Kidney capillary endothelial cell (primary cell): ENCODE measurements around the gene TMEM150C.
A peak's percentile ranks its signal among the peaks of the same experiment; 100 is the strongest.

Experiments used
- DNase-seq: peaks from one replicate; pipeline ENCODE4 v3.0.0-alpha.2; 2018; ENCODE audit warnings: low spot score

The TMEM150C gene

DNA sequence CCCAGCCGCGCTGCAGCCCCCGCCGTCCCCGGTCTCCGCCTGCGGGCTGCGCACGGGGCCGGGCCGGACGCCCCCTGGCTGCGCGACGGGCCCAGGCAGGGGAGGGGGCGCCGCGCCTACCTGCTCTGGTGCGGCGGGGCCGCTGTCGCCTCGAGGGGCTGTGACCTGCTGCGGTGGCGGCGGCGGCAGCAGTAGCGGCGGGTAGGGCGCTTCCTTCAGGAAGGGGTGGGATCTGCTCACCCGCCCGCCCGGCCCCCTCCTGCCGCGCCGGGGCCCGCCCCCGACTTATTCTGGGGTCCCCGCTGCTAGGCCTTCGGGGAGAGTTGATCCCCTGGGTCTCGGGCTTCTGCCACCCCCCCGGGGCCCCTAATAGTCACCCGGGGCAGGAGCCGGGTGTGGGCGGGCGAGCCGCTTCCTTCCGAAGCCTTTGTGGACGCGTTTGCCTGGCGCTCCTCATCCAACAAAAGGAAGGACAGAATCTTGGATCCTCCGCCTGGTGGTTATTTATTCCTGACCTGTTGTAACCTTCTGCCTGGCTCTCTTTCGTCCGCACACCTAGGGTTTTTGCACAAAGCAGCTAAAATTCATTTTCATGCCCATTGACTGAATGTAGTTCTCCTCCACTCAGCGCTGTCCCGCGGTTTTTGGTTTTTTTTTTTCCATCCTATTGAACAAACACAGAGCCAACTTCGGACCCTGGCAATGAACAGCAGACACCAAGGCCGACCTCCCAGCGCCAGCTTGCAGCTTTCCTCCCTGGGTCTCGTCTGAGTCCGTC is at the start of gene TMEM150C:
TMEM150C (minus strand) TSS at position 203 of the 778 bp plus-strand sequence. CDS start 57,331 bp downstream, outside the sequence.
- peak; percentile 38 for DNase-seq

DNA sequence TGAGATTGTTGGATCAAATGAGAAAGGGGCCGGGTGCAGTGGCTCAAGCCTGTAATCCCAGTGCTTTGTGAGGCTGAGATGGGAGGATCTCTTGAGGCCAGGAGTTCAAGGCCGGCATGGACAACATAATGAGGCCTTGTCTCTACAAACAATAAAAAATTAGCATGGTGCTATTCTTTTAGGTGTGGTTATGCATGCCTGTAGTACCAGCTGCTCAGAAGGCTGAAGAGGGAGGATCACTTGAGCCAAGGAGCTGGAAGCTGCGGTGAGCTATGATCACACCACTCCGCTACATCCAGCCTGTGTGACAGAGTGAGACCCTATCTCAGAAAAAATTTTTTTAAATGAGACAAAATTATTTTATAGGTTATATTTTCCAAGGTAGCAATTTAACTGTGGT is 49.7 kb upstream of the TMEM150C start:
- no peak for DNase-seq

DNA sequence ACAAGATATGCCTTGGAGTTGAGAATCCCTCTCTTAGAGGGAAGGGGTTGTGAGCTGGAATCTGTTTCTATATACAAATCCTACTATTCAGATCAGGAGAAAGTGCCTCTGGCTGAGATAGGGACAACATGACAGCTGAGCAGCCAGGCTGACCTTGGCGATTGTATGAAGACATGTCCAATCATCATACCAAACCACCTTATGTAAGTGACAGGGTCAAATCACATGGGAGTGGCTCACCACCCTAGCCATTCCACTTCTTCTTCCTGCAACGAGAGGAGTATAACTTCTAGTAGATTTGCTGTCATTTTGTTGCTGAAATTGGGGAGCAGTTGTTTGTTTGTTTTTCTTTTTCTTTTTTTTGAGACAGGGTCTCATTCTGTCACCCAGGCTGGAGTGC is 48.3 kb upstream of the TMEM150C start:
- no peak for DNase-seq

DNA sequence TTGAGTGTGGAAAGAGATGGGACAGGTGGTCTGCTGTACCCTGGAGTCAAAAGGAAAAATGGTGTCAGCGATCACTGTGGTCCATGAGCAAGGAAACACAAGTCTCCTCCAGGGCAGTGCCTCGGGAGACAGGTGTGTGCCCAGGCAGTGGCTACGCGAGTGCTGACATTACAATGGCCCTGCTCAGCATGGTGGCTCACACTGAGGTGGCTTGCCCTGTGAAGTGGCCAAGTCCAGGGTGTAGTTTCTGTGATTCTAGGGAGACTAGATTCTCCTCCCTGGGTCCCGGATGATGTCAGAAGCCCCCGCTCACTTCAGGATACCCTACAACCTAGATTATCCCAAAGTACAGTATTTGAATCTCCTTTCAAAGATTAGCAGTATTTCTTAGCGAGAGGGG is 44.8 kb upstream of the TMEM150C start:
- DNase-seq = no peak

DNA sequence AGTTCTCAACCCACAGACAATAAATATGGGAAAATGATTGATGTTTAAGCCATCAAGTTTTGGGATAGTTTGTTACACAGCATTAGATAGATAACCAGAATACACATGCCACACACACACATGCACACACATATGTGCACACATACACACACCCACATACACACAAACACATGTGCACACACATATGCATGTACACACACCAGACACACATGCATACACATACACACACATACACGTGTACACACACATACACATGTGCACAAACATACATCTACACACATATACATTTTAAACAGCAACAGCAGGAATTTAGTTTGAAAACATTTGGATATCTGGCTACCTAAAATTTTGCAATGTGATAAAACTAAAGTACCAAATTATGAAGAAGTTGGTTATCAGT is 42.7 kb upstream of the TMEM150C start:
- DNase-seq = no peak

DNA sequence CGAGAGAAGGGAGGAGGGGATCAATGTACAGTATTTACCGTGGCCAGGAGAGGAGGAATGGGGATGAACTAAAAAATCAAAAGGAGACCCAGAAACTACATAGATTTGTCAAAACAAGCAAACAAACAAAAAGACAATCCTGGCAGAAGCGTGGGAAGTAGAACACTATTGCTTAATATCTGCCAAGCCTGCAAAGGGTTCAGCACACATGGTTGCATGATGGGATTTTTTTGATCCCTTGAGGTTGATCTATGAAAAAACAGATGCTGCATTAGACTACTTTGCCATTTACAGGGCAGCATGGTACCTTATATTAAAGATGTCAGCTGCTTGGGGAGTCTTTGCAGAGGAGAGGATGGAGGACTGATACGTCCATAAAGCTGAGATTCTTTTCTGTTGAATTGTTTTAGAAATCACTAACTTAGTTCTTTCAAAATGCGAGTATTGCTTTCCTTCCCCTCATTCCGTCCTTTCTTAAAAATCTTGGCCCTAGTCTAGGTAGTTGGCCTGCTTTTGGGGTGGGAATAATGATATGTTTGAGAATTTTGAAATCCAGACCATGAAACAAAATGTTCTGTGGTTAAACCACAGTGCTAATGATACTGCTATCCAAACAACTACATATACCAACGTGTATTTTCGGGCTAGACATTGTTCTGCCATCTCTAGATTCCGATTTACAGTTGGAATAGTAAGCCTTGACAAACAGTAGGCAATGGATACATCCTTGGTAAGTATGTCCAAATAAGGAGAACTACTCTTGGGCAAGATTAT is 39.6 kb upstream of the TMEM150C start:
- no peak for DNase-seq

DNA sequence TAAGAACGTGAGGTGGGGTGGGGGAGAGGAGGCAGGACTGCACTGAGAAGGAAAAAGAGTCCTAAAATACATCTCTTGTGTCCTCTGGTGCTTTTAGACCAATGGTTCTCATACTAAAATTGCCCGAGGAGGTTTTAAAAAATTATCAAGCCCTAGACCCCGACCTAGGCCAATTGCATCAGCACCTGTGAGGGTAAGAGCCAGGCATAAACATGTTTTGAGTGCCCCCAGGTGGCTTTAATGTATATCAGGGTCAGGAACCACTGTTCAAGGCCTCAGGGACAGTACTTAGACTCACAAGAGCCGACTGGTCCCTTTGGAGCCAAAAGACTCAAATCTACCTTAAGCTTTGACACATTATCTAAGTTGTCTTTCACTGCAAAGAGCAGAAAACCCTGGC is 37.5 kb upstream of the TMEM150C start:
- DNase-seq = no peak

DNA sequence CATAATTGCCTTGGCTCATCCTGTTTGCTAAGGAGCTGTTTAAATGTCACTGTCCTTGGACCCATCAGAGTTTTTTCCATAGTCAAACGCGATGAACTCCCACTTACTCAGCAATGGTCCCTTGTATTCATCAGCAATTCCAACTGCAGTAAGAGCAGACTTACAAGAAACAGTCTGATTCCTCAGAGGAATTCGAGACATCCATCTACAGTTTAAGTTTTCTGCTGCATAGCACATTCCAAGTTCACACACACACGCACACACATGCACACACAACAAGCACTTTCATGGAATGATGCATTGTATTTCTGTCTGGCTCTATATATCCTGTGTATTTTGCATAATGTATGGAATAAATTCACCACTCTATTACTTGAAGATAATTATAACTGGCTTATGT is 32.7 kb upstream of the TMEM150C start:
- DNase-seq = no peak

DNA sequence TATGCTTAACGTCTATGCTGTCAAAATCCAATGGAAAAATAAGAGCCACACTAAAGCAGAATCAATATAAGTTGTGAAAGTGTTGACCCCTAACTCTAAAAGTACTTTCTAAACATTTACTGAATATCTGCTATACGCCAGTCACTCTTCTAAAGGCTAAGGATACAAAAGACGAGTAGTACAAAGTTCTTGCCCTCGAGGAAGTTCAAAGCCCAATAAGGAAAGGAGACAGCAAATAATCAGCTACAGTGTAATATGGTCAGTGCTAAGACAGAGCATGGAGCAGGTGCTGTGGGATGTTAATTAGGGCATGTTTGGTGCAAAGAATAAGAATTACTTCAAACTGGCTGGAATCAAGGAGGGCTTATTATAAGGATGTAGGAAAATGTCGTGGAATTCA is 31.6 kb upstream of the TMEM150C start:
- no peak for DNase-seq

DNA sequence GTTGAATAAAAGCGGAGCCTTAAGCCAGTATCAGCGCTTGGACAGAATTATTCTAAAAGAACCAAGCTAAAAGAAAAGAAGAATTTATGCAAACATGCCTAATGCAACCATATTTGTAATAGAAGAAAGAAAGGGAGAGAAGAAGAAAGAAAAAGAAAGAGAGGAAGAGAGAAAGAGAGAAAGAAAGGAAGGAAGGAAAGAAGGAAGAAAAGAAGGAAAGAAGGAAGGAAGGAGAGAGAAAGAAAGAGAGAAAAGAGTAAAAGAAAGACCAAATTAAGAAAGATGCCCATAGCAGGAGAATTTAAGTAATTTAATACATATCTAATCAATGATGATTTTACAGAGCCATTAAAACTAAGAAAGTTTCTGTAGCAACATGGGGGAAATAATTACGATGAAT is 30.9 kb upstream of the TMEM150C start:
- no peak for DNase-seq

DNA sequence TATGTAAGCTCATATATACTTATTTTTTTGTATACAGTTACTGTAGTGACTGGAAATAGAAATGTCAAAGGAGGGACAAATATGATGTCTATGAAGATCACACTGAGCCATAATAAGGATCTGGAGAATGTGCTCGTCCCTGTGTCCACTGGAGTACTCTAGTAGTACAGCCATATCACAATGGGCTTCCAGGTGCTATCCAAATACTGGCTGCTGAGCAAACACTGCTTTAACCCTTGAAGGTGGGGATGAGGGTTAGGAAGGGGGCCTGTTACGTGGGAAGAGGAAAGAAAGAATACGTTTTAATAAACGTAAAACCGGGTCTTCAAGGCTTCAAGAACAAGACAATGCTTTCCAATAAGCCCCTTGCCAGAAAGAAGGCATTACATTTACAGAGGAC is 29.8 kb upstream of the TMEM150C start:
- DNase-seq = no peak

DNA sequence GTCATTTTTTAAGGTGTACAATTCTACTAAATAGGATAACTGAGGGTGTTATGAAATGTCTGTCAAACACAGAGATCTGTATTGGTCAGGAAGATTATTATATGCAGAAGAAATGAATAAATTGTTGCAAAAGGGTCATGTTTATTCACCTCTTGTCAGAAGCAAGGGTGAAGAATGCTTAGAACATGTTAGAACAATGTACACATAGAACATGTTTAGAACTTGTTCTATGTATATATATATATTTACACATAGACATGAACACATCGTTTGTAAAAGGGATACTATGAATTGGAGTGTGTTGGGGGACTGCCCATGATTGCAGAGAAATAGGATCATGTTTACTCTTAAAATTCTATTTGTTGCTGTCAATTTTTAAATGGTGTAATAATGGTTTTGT is 28.0 kb upstream of the TMEM150C start:
- DNase-seq = no peak

DNA sequence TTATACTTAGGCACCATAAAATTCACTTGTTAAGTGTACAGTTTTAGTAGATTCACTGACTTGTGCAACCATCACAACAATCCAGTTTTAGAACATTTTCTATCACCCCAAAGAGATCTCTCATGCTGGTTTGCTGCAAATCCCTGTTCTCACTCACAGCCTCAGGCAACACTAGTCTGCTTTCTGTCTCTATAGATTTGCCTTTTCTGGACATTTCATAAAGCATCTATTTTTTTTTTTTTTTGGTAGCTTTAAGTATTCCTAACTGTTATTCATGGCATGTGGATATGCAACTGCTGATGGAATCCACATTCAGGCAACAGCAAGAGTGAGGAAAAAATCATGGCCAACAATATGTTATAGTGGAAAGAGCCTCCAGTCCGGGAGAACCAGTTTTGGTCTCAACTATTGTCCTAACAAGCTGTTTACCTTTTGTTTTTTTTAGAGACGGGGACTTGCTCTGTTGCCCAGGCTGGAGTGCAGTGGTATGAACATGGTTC is 27.0 kb upstream of the TMEM150C start:
- no peak for DNase-seq

DNA sequence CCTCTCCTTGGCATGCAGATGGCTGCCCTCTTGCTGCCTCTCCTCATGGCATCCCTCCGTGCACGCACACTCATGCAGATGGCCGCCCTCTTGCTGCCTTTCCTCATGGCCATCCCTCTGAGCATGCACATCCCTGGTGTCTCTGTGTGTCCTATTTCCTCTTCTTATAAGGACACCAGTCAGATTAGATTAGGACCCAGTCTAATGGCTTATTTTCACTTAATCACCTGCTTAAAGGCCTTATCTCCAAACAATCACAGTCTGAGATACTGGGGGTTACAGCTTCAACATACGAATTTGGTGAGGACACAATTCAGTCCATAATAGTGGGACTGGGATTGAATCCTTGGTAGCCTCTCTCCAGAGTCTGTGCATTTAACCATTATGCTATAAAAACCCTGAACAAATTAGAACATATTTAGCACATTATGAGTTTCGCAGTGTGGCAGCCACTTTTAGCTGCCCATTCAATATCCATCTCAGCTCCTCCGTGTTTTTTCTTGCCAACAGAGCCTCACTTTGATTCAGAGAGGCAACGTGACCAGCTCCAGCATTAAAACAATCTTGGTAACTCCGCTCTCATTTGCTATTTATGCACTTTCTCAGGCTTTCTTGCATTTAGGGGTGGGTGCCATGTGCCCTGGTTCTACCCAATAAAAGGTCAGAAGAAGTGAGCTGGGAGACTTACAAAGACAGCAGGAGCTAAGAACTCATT is 26.2 kb upstream of the TMEM150C start:
- DNase-seq = no peak

DNA sequence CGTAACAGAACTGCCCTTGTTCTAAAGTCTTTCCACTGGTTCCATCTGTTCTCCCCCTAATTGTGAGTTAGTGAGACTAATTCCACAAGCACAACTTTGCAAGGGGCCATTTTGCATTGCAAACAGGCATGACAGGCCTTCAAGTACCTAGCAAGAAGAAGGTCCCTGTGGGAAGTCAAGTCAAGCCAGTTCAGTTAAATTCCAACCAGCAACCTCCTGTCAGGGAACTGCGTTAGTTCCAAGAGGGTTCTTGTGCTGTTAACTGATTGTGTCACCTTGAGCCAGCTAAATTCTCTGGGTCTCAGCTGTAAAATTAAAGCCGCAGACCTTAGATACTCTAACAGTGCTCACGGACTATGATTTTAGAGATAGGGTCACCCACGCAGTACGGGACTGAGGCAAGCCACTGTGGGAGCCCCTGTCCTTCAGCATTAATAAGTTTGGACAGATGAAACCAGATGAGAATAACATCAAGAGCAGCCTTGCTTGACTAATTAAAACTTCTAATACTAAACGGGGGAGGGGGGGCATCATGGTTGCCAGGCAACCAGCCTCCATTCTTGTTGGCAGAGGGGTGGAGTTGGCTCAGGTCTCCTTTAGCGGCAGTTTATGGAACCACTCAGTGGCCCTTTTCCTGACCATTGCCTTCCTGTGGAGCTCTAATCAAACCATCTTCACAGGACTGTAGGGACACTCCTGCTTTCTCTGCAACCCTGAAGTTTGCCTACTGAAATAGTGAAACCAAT is 24.1 kb upstream of the TMEM150C start:
- DNase-seq = no peak

DNA sequence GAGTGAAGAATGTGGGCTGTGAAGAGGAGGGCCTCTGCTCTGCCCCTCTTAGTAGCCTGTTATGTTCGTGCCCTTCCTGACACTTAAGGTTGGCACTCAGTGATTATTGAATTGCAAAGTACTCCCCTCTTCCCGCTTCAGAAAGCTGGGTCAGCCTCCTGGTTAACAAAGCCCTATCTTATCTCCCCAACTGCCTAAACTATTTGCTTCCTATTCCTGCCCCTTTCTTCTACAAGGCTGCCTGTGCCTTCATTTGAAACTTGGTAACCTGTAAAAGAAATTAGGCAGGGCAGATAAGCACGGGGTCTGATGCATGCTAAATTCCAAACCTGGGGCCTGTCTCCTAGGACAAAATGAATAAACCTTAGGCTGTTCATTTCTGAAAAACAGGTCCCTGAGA is 23.1 kb upstream of the TMEM150C start:
- DNase-seq = no peak

DNA sequence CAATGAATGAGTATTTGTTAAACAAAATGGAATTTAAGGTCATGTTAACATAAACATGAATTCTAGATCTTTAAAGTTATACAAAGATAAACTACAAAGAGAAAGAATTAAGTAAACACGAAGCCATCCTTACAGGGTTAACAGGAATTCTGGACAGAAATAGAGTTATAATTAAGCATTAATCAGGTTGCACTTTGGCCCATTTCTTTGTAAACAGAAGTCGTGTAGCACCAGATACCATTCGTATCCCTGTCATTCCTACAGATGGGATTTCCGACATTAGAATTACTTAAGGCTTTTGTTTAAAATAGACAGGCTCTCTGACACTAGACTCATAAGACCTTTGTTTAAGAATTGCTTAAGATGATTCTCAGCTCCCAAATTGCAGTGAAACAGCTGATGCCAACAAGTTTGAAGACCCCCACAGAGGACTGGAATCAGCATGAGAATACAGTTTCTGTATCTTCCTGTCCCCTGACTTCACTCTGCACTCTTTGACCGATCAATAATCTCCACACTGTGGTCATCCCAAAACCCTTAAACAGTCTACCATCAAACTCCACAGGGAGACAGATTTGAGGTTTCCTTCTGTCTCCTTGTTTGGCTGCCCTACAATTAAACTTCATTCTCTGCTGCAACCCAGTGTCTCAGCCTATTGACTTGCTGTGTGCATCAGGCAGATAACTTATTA is 22.3 kb upstream of the TMEM150C start:
- DNase-seq = no peak

DNA sequence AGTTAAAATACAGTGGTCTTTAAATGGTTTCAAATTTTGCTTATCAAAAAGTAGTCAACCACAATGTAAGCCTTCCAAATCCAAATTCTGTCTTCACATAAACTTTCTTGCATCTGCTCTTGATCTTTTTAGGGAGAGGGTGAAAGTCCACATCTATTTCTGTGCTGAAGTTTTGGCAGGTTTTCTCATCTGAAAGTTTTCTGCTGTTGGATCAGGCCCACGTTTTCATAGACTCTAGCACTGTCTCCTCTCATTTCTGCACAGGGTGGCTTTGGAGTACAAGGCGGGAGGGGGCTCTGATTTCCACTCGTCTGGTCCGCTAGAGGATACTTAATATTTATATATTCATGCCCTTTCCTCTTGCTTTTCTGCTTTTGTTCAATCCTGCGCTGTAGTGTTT is 18.1 kb upstream of the TMEM150C start:
- DNase-seq = no peak

DNA sequence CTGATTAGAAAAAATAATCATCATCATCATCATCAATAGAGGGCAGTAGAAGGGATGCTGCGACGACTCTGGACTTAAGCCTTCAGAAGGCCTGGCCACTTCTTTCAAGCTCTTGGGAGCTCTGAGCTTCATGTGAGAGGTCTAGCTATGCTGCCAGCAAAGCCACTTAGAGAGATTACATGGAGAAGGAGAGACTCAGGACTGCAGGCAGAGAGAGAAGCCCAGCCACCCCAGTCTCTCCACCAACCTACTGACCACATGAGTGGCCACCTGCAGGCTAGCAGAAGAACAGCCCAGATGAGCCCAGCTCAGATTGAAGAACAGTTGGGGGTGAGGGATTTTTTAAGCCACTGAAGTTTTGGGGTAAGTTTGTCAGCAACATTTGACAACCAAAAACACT is 17.1 kb upstream of the TMEM150C start:
- no peak for DNase-seq

DNA sequence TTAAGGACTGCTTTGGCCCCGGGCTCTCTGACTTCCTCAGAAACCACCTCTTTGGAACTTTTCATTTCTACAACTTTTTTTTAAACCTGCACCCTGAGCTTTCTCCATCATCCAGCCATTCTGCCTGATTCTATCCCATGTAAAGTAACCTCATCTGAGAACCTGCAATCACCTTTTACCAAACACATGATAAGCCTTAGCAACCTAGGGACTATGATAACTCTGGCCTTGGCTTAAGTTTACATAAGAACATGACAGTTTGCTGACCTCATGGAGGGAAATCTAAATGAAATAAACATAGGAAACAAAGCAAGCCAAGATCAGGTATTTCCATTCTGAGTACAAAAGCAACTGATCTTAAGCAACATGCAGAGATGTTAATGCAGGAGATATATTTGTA is 15.7 kb upstream of the TMEM150C start:
- DNase-seq = no peak

DNA sequence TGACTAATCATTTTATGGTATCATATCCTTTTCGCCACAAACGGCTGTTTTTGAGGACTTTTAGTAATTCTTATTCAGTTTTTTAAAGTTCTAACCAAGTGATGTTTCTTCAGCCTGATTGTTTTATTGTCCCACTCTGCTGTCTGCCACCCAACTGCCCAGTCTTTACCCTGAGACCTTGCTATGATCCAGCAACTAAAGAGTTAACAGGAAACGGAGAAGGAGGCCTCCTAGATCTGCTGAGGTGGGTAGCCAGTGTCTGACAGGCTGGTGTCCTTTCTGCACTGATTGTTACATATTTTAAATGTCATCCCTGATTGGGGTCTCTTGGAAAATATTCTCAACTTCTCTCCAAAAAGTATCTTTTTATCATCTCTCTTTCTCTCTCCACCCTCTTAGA is 7.9 kb upstream of the TMEM150C start:
- no peak for DNase-seq
